Measurements from ENCODE around the gene BMPR1A.

GRCh38 chr10:86706977-86707376 lies 49.4 kb upstream of the BMPR1A start:
- no peak for TF ChIP-seq CTCF (conservative IDR thresholded peaks at IDR 0.05)
- TF ChIP-seq ZFX (IDR thresholded peaks at IDR 0.05): no peak

Measured in C4-2B (cell line).